Astrocyte (in vitro differentiated cells and primary cell): ENCODE measurements around the gene RAB22A. TPM values are rescaled to one million over a fixed set of nuclear protein-coding genes. Genes with fewer than 3 reads are reported as not detected.

Source experiments
- DNase-seq: peaks from one replicate; pipeline ENCODE4 v3.0.0-alpha.2; 2010; ENCODE audit warnings: low read depth
- FAIRE-seq: peaks from 2 replicates; lab custom pipeline; 2011; peaks lifted over from hg19 to GRCh38; lab: Jason Lieb, UNC
- H2AFZ ChIP-seq: 2 replicates; pipeline ENCODE4 v1.6.0; 2012; ENCODE audit warnings: low read depth, low read length, inconsistent platforms
- H3K27ac ChIP-seq: 2 replicates; pipeline ENCODE4 v1.5.1; 2011; ENCODE audit warnings: low read depth, low read length, inconsistent platforms
- H3K27me3 ChIP-seq: 2 replicates; pipeline ENCODE4 v1.6.0; 2011; ENCODE audit warnings: low read length, inconsistent platforms; ENCODE audit not compliant: insufficient read depth
- H3K36me3 ChIP-seq: 2 replicates; pipeline ENCODE4 v1.5.1; 2011; ENCODE audit warnings: low read length, inconsistent platforms; ENCODE audit not compliant: insufficient read depth
- H3K4me1 ChIP-seq: 2 replicates; pipeline ENCODE4 v1.5.1; 2011; ENCODE audit warnings: low read length, inconsistent platforms; ENCODE audit not compliant: insufficient read depth
- H3K4me2 ChIP-seq: 2 replicates; pipeline ENCODE4 v1.6.0; 2012; ENCODE audit warnings: low read length, inconsistent platforms
- H3K4me3 ChIP-seq: 2 replicates; pipeline ENCODE4 v1.5.1; 2011; ENCODE audit warnings: low read depth, mild to moderate bottlenecking, low read length, inconsistent platforms; ENCODE audit not compliant: insufficient read depth
- H3K79me2 ChIP-seq: 2 replicates; pipeline ENCODE4 v1.6.0; 2012; ENCODE audit warnings: mild to moderate bottlenecking, low read length, inconsistent platforms; ENCODE audit not compliant: insufficient read depth
- H3K9ac ChIP-seq: 2 replicates; pipeline ENCODE4 v1.6.0; 2012; ENCODE audit warnings: mild to moderate bottlenecking, low read length, inconsistent platforms
- H3K9me3 ChIP-seq: 2 replicates; pipeline ENCODE4 v1.5.1; 2012; ENCODE audit warnings: low read depth, mild to moderate bottlenecking, low read length, inconsistent platforms; ENCODE audit not compliant: insufficient read depth
- H4K20me1 ChIP-seq: 2 replicates; pipeline ENCODE4 v1.6.0; 2012; ENCODE audit warnings: low read length, inconsistent platforms; ENCODE audit not compliant: insufficient read depth
- H3K27ac Mint-ChIP-seq: one replicate; pipeline ENCODE4 v1.8.0; 2021; ENCODE audit warnings: mild to moderate bottlenecking, mixed read lengths; ENCODE audit not compliant: unreplicated experiment
- H3K27me3 Mint-ChIP-seq: one replicate; pipeline ENCODE4 v1.8.0; 2021; ENCODE audit warnings: low read depth, mixed read lengths; ENCODE audit not compliant: unreplicated experiment
- H3K36me3 Mint-ChIP-seq: one replicate; pipeline ENCODE4 v1.8.0; 2021; ENCODE audit warnings: low read depth, mixed read lengths; ENCODE audit not compliant: unreplicated experiment
- H3K4me1 Mint-ChIP-seq: one replicate; pipeline ENCODE4 v1.8.0; 2021; ENCODE audit warnings: low read depth, mixed read lengths; ENCODE audit not compliant: unreplicated experiment
- H3K4me3 Mint-ChIP-seq: one replicate; pipeline ENCODE4 v1.8.0; 2021; ENCODE audit warnings: mild to moderate bottlenecking, moderate library complexity, mixed read lengths; ENCODE audit not compliant: unreplicated experiment
- H3K9me3 Mint-ChIP-seq: one replicate; pipeline ENCODE4 v1.8.0; 2021; ENCODE audit warnings: mild to moderate bottlenecking, mixed read lengths; ENCODE audit not compliant: unreplicated experiment
- CTCF ChIP-seq: IDR thresholded peaks from 2 replicates; pipeline ENCODE4 v1.5.1; 2011; ENCODE audit warnings: low read depth, mild to moderate bottlenecking, inconsistent platforms, low read length, moderate library complexity; ENCODE audit not compliant: insufficient read depth
- EZH2 ChIP-seq: IDR thresholded peaks from 2 replicates; pipeline ENCODE4 v1.6.1; 2012; ENCODE audit warnings: mild to moderate bottlenecking, low read length, inconsistent platforms; ENCODE audit not compliant: insufficient read depth
- total RNA-seq: library from RNA; stranded (reverse); gene quantifications from 2 replicates; pipeline ENCODE4 v1.2.1, GENCODE V29; 2021

RAB22A gene
- total RNA-seq, 1 donor from 2014 or later = 16.6 TPM

DNA sequence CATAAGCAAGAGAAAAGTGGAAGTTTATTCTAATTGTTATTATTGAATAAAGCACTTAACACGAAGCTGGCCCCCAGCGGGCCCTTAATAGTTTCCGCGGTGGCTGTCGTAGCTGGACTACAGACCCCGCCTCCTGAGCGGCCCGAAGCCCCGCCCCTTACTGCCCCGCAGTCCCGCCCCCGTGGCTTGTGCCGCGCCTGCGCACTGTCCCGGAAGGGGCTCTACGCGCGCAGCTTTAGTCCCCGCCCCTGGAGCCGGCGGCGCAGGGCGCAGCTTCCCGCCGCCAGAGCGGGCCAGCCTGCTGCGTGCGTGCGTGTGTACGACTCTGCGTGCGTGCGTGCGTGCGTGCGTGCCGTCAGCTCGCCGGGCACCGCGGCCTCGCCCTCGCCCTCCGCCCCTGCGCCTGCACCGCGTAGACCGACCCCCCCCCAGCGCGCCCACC is 79.4 kb downstream of the RAB22A start, which contains the start of gene VAPB:
VAPB (plus strand) TSS at position 348 of the 442 bp plus-strand sequence. CDS start 231 bp downstream, outside the sequence.
- FAIRE-seq (no peak), DNase-seq (peak; percentile 82)
- Mint-ChIP-seq H3K36me3 (peaks cover 5% of the 10 kb centered on the region), H3K9me3 (peaks cover 3% of the 10 kb centered on the region), H3K4me1 (peaks cover 18% of the 10 kb centered on the region), H3K27me3 (no peaks in the 10 kb centered on the region), H3K27ac (peak within 1 kb of the TSS; percentile 92), H3K4me3 (peak within 1 kb of the TSS; percentile 96)
- no peaks in the 10 kb centered on the region for H3K27me3 ChIP-seq
- peak within 1 kb of the TSS; percentile 83 for H3K4me3 ChIP-seq
- peaks cover 38% of the 10 kb centered on the region for H4K20me1 ChIP-seq
- peaks cover 49% of the 10 kb centered on the region for H3K79me2 ChIP-seq
- peak within 1 kb of the TSS; percentile 72 for H2AFZ ChIP-seq
- H3K4me1 ChIP-seq = peaks cover 12% of the 10 kb centered on the region
- peaks cover 11% of the 10 kb centered on the region for H3K36me3 ChIP-seq
- peak within 1 kb of the TSS; percentile 95 for H3K4me2 ChIP-seq
- H3K27ac ChIP-seq = peak within 1 kb of the TSS; percentile 96
- no peaks in the 10 kb centered on the region for H3K9me3 ChIP-seq
- H3K9ac ChIP-seq = peak within 1 kb of the TSS; percentile 98
- TF ChIP-seq CTCF (no peak), EZH2 (no peak)

DNA sequence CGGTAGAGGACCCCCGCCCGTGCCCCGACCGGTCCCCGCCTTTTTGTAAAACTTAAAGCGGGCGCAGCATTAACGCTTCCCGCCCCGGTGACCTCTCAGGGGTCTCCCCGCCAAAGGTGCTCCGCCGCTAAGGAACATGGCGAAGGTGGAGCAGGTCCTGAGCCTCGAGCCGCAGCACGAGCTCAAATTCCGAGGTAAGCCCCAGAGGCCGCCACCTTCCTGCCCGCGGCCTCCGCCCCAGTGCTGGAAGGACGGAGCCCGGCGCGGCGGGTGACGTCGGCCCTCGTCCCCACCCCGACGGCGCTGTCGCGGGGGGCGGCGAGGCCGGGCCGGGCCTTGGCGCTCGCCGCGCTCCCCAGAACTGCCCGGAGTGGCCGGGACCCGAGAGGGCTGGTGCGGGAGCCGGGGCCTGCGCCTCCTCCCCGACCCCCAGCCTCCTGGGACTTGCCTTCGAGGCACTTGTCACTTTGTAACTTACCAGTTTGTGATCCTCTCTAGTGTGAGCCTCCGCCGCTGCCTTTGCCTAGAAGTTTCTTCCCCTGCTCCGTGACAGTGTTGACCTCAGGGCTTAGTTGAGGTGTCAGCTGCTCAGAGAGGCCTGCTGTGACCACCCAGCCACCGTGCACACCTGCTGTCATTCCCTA is 79.9 kb downstream of the RAB22A start:
- peak overlapping the region; percentile 98 for H3K9ac ChIP-seq
- H3K27ac ChIP-seq = peak overlapping the region; percentile 96
- Mint-ChIP-seq H3K27ac (peak overlapping the region; percentile 92), H3K4me3 (peak overlapping the region; percentile 96), H3K4me1 (peaks cover 21% of the 10 kb centered on the region), H3K36me3 (peaks cover 8% of the 10 kb centered on the region), H3K9me3 (peaks cover 3% of the 10 kb centered on the region), H3K27me3 (no peaks in the 10 kb centered on the region)
- peaks cover 11% of the 10 kb centered on the region for H3K36me3 ChIP-seq
- H4K20me1 ChIP-seq = peaks cover 44% of the 10 kb centered on the region
- peak overlapping the region; percentile 83 for H3K4me3 ChIP-seq
- peak overlapping the region; percentile 95 for H3K4me2 ChIP-seq
- FAIRE-seq = no peak
- TF ChIP-seq CTCF (no peak), EZH2 (no peak)
- H3K4me1 ChIP-seq = peaks cover 12% of the 10 kb centered on the region
- peak overlapping the region; percentile 72 for H2AFZ ChIP-seq
- H3K27me3 ChIP-seq = no peaks in the 10 kb centered on the region
- peak; percentile 18 for DNase-seq
- H3K79me2 ChIP-seq = peaks cover 55% of the 10 kb centered on the region
- H3K9me3 ChIP-seq = no peaks in the 10 kb centered on the region
